Stimulated activated naive CD8-positive, alpha-beta T cell treated with anti-CD3 and anti-CD28 coated beads, Interleukin-15, amount 100 ng/mL, for 72 hours (primary cell): ENCODE measurements around the gene TRAPPC1.
A peak's percentile ranks its signal among the peaks of the same experiment; 100 is the strongest.

ENCODE experiments used
- ATAC-seq: fragments of 150-1000 bp; cut with Tn5 transposase; 2 replicates; pipeline ENCODE4 v1.10.0; 2021; ENCODE audit warnings: mild to moderate bottlenecking, moderate library complexity
- DNase-seq, 2 donors: peaks; one replicate each; pipeline ENCODE4 v3.0.0; 2021 to 2022
- H3K27ac Mint-ChIP-seq, 2 donors: one replicate each; pipeline ENCODE4 v1.8.0; 2022; ENCODE audit warnings: mild to moderate bottlenecking in 2 of 2, mixed read lengths in 2 of 2, moderate library complexity in 2 of 2
- H3K27me3 Mint-ChIP-seq: one replicate; pipeline ENCODE4 v1.8.0; 2022; ENCODE audit warnings: mixed read lengths
- H3K4me1 Mint-ChIP-seq: one replicate; pipeline ENCODE4 v1.8.0; 2022; ENCODE audit warnings: mild to moderate bottlenecking, mixed read lengths
- H3K4me3 Mint-ChIP-seq, 2 donors: one replicate each; pipeline ENCODE4 v1.8.0; 2022; ENCODE audit warnings: mild to moderate bottlenecking in 2 of 2, mixed read lengths in 2 of 2, moderate library complexity in 1 of 2
- H3K9me3 Mint-ChIP-seq, 2 donors: one replicate each; pipeline ENCODE4 v1.8.0; 2022; ENCODE audit warnings: mixed read lengths in 2 of 2

The TRAPPC1 gene

DNA sequence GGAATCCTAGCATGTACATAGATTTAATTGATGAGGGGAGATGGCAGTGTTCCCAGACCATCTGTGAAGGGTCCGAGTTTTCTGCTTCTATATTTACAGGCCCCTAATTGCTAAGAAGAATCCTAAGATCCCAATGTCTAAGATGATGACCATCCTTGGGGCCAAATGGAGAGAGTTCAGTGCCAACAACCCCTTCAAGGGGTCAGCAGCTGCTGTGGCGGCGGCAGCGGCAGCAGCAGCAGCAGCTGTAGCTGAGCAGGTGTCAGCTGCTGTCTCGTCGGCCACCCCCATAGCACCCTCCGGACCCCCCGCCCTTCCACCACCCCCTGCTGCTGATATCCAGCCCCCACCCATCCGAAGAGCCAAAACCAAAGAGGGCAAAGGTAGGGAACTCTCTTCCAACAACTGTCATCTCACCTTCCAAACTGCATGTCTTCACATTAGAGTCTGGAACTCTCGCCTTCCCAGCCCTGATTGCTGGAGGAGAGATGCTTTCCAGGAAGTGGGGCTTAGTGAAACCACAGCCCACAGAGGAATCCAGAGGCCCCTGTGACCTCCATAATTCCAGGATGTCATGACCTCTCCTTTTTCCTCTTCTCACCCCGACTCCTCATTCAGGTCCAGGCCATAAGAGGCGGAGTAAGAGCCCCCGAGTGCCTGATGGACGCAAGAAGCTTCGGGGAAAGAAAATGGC lies 38.4 kb downstream of the TRAPPC1 start:
- H3K27ac Mint-ChIP-seq: peak overlapping the region in 1 of 2 donors; percentile 20
- H3K27me3 Mint-ChIP-seq: no peaks in the 10 kb centered on the region
- H3K4me3 Mint-ChIP-seq: no peak overlapping the region

DNA sequence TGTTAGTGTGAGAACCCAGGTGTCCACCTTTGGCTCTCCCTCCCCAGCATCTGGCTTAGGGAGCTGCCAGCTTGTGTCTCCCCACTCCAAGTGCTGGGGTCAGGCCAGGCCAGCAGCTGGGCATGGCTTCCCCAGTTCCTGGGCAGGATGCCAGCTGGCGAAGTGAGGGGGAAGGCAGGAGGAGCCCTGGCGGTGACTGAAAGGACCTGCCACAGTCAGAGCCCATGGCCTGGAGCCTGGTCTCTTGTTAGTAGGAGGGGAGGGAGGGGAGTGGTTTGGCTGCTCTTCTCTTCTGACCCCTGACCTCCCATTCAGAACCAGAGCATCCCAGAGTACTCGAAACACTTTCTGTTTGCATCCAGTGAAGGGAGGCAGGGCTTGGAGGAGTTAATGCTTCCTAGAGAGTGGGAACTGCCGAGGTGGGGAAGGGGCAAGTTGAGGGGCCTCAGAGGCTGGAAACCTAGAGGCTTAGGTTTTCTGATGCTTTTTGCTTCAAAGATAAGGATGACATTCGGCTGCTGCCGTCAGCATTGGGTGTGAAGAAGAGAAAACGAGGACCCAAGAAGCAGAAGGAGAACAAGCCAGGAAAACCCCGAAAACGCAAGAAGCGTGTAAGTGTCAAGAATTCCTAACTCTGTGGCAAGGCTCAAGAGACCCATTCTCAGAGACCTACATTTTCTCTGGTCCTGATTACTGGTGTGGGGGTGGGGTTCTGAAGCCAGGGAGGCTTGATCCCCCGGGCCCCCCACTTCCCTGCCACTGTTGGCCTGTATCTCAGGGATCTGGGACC lies 42.4 kb downstream of the TRAPPC1 start:
- H3K27ac Mint-ChIP-seq: no peak overlapping the region

More for the DNA sequence above, 38.4 kb downstream of the TRAPPC1 start:
- ATAC-seq (no peak), DNase-seq (no peak)
- no peaks in the 10 kb centered on the region for H3K9me3 Mint-ChIP-seq
- peaks cover 39% of the 10 kb centered on the region for H3K4me1 Mint-ChIP-seq

GRCh38 chr17:7888184-7888920 lies 43.4 kb downstream of the TRAPPC1 start, which contains the start of gene CHD3:
CHD3 (plus strand) TSS chr17:7888789; CDS start chr17:7889001, 212 bp downstream.
- Mint-ChIP-seq H3K4me3 (peak within 1 kb of the TSS in 1 of 2 donors; percentile 24), H3K27ac (no peak within 1 kb of the TSS)
- peak; percentile 27 for ATAC-seq

More for the DNA sequence above, 42.4 kb downstream of the TRAPPC1 start:
- Mint-ChIP-seq H3K9me3 (no peaks in the 10 kb centered on the region), H3K4me1 (peaks cover 22% of the 10 kb centered on the region), H3K4me3 (peak overlapping the region in 1 of 2 donors; percentile 24), H3K27me3 (no peaks in the 10 kb centered on the region)
- DNase-seq: peak in 1 of 2 donors; percentile 45
- ATAC-seq: no peak

GRCh38 chr17:7887482-7888183 lies 44.1 kb downstream of the TRAPPC1 start:
- H3K4me3 Mint-ChIP-seq: no peak overlapping the region
- H3K4me1 Mint-ChIP-seq: peaks cover 13% of the 10 kb centered on the region
- H3K27me3 Mint-ChIP-seq: no peaks in the 10 kb centered on the region
- DNase-seq (peak; percentile 86 to 92), ATAC-seq (peak; percentile 71)
- H3K27ac Mint-ChIP-seq: no peak overlapping the region
- H3K9me3 Mint-ChIP-seq: no peaks in the 10 kb centered on the region

More at GRCh38 chr17:7888184-7888920, 43.4 kb downstream of the TRAPPC1 start, which contains the start of gene CHD3:
- peak; percentile 48 to 60 for DNase-seq
- H3K4me1 Mint-ChIP-seq: peaks cover 13% of the 10 kb centered on the region
- H3K9me3 Mint-ChIP-seq: no peaks in the 10 kb centered on the region
- H3K27me3 Mint-ChIP-seq: no peaks in the 10 kb centered on the region

- peaks cover 13% of the 10 kb centered on the region for H3K4me1 Mint-ChIP-seq
- ATAC-seq: no peak
Observed at GRCh38 chr17:7887038-7887481, 44.7 kb downstream of the TRAPPC1 start.

GRCh38 chr17:7886227-7887037 lies 45.3 kb downstream of the TRAPPC1 start:
- Mint-ChIP-seq H3K9me3 (no peaks in the 10 kb centered on the region), H3K4me3 (no peak overlapping the region), H3K4me1 (peaks cover 13% of the 10 kb centered on the region), H3K27ac (no peak overlapping the region), H3K27me3 (no peaks in the 10 kb centered on the region)
- DNase-seq (peak; percentile 57 to 61), ATAC-seq (peak; percentile 42)

More at GRCh38 chr17:7887038-7887481, 44.7 kb downstream of the TRAPPC1 start:
- Mint-ChIP-seq H3K9me3 (no peaks in the 10 kb centered on the region), H3K27me3 (no peaks in the 10 kb centered on the region), H3K4me3 (no peak overlapping the region), H3K27ac (no peak overlapping the region)
- DNase-seq: no peak

DNA sequence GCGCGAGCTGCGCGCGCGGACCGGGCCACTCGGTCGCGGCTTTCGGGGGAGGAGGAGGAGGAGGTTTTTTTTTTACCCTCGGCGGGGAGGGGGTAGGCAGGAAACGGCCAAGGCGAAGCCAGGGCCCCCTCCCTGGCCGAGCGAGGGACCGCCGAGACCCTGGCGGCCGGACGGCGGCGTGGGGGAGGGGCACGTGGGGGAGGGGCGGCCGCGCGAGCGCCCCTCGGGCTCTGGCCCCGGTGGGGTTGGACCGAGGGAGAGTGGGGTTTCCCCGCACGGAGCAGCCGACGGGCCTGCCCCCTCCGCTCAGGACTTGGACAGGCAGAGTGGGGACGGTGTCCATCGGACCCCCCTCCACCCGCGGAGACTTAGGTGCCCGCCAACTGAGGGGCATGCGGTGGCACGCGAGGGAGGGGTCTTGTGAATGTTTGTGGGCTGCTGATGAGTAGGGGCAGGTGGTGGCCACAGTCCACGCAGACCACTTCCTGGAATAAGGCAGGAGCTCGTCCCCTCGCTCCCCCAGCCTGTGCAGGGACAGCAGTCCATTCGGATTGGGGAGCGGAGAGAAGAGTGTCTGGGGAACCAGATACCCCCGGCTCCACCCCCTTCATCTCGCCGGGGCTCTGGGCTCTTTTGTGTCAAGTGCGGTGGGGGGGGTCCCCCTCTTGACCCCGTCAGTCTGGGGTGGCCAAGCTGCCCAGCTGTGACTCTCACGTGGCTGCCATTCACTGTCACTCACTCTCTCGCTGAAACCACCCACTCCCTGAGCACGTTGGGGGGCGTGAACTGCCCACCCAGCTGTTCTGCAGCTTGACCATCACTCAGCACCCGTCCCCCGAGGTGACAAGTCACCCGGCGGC lies 46.1 kb downstream of the TRAPPC1 start:
- Mint-ChIP-seq H3K27me3 (no peaks in the 10 kb centered on the region), H3K27ac (peak overlapping the region in 1 of 2 donors; percentile 65), H3K4me3 (peak overlapping the region in 1 of 2 donors; percentile 52), H3K9me3 (no peaks in the 10 kb centered on the region), H3K4me1 (peaks cover 12% of the 10 kb centered on the region)
- ATAC-seq: peak; percentile 42
- DNase-seq: peak; percentile 67 to 72

DNA sequence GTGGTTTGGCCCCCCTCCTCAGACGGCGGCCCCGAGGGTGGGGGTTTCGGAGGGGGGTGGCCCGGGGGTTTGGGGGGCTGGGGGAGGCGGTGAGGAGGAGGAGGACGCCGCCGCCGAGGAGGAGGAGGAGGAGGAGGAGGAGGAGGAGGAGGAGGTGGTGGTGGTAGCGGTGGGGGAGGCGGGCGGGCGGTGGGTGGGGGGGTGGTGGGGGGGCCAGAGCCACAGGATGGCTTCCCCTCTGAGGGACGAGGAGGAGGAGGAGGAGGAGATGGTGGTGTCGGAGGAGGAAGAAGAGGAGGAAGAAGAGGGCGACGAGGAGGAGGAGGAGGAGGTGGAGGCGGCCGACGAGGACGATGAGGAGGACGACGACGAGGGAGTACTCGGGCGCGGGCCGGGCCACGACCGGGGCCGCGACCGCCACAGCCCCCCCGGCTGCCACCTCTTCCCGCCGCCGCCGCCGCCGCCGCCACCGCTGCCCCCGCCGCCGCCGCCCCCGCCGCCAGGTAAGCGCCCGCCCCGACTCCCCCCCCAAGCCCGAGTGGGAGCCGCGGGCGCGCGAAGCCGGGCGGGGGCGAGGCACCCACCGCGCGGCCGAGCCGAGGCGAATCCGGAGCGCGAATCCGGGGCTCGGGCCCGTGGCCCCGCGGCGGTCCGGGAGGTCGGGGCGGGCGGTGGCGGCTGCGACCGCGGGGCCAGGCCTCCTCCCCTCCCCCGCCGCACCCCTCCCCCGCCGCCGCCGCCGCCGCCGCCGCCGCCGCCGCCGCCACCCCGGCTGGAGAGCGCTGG lies 47.0 kb downstream of the TRAPPC1 start:
- peak; percentile 32 to 36 for DNase-seq
- Mint-ChIP-seq H3K9me3 (no peaks in the 10 kb centered on the region), H3K27me3 (no peaks in the 10 kb centered on the region), H3K27ac (peak overlapping the region; percentile 88 to 92), H3K4me1 (peaks cover 7% of the 10 kb centered on the region), H3K4me3 (peak overlapping the region; percentile 72 to 75)
- no peak for ATAC-seq

GRCh38 chr17:7883781-7884386 lies 47.9 kb downstream of the TRAPPC1 start:
- DNase-seq (peak; percentile 25 to 38), ATAC-seq (no peak)
- Mint-ChIP-seq H3K4me1 (peaks cover 7% of the 10 kb centered on the region), H3K9me3 (no peaks in the 10 kb centered on the region), H3K27me3 (no peaks in the 10 kb centered on the region), H3K4me3 (peak overlapping the region in 1 of 2 donors; percentile 47), H3K27ac (peak overlapping the region; percentile 68 to 77)

- Mint-ChIP-seq H3K27me3 (no peaks in the 10 kb centered on the region), H3K27ac (no peak overlapping the region), H3K4me3 (no peak overlapping the region), H3K4me1 (peaks cover 7% of the 10 kb centered on the region), H3K9me3 (no peaks in the 10 kb centered on the region)
- no peak for DNase-seq
- ATAC-seq: no peak
Observed at GRCh38 chr17:7882629-7883028, 49.1 kb downstream of the TRAPPC1 start.

- Mint-ChIP-seq H3K27ac (no peak overlapping the region), H3K4me3 (no peak overlapping the region), H3K27me3 (no peaks in the 10 kb centered on the region), H3K9me3 (no peaks in the 10 kb centered on the region), H3K4me1 (peaks cover 7% of the 10 kb centered on the region)
- DNase-seq (no peak), ATAC-seq (no peak)
Observed at GRCh38 chr17:7882068-7882467, 49.7 kb downstream of the TRAPPC1 start.

DNA sequence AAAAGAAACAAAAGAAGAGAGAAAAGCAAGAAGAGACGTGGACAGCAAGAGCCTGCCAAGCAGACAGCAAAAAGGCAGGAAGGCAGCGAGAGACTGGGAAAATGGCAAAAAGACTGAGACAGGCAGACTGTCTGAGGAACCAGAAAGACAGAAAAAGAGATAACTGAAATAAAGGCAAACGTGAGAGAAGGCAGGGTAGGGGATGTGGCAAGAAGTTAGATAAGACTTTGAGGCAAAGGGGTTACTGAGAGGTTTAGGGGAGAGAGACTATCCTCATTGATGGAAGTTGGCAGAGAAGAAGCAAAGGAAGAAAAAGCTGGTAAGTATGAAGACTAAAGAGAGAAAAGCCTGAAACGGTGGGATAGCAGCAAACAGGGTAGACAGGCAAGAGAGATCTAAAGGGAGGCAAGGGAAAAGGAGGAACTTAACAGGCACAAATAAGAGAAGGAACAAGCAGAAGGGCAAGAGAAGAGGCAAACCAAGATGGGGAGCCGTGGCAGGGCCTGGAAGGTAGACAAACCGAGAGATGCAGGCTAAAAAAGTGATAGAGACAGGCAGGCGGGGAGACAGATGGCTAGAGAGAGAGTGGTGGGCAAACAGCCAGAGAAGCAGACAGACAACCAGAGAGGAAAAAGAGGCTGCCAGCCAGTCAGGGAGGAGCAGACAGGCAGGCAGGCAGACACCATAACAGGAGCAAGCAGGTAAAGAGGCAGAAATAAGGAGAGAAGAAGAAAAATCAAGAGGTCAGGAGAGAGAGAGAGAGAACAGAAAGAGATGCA lies 50.3 kb downstream of the TRAPPC1 start:
- peaks cover 6% of the 10 kb centered on the region for H3K4me1 Mint-ChIP-seq
- ATAC-seq (no peak), DNase-seq (no peak)
- H3K27ac Mint-ChIP-seq: no peak overlapping the region
- no peaks in the 10 kb centered on the region for H3K9me3 Mint-ChIP-seq
- no peak overlapping the region for H3K4me3 Mint-ChIP-seq
- no peaks in the 10 kb centered on the region for H3K27me3 Mint-ChIP-seq
